PFSK-1 (cell line): ENCODE measurements around the gene CYP2W1.

Source experiments
- FOXP2 ChIP-seq: optimal IDR thresholded peaks from 2 replicates; pipeline ENCODE3; 2011; ENCODE audit warnings: borderline replicate concordance, control low read depth, inconsistent platforms; ENCODE audit not compliant: insufficient read depth; ENCODE audit errors: extremely low read length, extremely low read depth
- POLR2AphosphoS5 ChIP-seq: IDR thresholded peaks from 2 replicates; pipeline ENCODE4 v1.6.1; 2012; ENCODE audit warnings: low read depth, mild to moderate bottlenecking, control low read depth, low read length, moderate library complexity
- SIN3A ChIP-seq: IDR thresholded peaks from 2 replicates; pipeline ENCODE4 v1.6.1; 2012; ENCODE audit warnings: mild to moderate bottlenecking, low read length, moderate library complexity, borderline replicate concordance; ENCODE audit not compliant: insufficient read depth
- TAF1 ChIP-seq: IDR thresholded peaks from 2 replicates; pipeline ENCODE4 v1.6.1; 2012; ENCODE audit warnings: low read length, control low read depth, borderline replicate concordance; ENCODE audit not compliant: insufficient read depth
- TF ChIP-seq, protein P1 (sequence below), 2 experiments: IDR thresholded peaks; 2 replicates each; pipeline versions ENCODE4 v1.6.1 to v1.8.0; 2011 to 2012; ENCODE audit warnings: low read depth in 2 of 2, low read length in 2 of 2, control low read depth in 1 of 2, inconsistent platforms in 1 of 2, mild to moderate bottlenecking in 1 of 2, moderate library complexity in 1 of 2; ENCODE audit not compliant: insufficient read depth in 1 of 2

The CYP2W1 gene

DNA sequence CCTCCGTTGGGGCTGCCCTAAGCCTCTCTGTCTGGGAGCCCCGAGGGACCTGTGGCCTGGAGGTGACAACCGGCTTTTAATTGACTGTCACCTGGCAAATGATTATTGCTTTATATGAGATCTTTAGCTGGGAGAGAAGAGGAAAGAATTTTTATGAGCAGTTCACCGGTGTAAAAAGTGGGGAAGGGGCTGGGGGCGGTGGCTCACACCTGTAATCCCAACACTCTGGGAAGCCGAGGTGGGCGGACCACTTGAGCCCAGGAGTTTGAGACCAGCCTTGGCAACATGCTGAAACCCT, 5.0 kb upstream of the CYP2W1 start:
- TF ChIP-seq, protein P1, sequence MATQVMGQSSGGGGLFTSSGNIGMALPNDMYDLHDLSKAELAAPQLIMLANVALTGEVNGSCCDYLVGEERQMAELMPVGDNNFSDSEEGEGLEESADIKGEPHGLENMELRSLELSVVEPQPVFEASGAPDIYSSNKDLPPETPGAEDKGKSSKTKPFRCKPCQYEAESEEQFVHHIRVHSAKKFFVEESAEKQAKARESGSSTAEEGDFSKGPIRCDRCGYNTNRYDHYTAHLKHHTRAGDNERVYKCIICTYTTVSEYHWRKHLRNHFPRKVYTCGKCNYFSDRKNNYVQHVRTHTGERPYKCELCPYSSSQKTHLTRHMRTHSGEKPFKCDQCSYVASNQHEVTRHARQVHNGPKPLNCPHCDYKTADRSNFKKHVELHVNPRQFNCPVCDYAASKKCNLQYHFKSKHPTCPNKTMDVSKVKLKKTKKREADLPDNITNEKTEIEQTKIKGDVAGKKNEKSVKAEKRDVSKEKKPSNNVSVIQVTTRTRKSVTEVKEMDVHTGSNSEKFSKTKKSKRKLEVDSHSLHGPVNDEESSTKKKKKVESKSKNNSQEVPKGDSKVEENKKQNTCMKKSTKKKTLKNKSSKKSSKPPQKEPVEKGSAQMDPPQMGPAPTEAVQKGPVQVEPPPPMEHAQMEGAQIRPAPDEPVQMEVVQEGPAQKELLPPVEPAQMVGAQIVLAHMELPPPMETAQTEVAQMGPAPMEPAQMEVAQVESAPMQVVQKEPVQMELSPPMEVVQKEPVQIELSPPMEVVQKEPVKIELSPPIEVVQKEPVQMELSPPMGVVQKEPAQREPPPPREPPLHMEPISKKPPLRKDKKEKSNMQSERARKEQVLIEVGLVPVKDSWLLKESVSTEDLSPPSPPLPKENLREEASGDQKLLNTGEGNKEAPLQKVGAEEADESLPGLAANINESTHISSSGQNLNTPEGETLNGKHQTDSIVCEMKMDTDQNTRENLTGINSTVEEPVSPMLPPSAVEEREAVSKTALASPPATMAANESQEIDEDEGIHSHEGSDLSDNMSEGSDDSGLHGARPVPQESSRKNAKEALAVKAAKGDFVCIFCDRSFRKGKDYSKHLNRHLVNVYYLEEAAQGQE (IDR thresholded peaks at IDR 0.05; ENCODE audit: insufficient read depth in 1 of 2, low read depth in 2 of 2, low read length in 2 of 2): no peak

DNA sequence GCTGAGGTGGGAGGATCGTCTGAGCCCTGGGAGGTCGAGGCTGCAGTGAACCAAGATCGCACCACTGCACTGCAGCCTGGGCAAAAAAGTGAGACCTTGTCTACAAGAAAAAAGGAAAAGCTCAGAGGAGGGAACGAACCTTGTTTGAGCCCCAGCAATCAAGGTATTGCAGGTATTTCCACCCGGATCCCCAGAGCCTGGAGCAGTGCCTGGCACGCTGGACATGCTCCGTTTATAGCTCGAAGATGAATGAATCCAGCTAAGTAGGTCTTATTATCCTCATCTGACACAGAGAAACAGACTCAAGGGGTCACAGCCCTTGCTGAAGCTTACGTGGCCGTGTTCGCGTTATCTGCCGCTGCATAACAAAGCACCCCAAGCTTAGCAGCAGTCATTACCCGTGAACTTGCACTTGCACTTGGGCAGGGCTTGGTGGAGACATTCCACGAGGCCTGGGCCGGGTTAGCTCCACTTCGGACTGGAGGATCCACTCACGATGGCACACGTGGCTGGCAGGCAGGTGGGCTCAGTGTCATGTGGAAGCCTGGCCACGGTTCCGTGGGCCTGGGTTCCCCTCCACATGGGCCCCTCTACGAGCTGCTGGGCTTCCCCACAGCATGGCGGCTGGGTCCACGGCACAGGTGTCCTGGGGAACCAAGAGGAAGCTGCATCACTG, 4.4 kb upstream of the CYP2W1 start:
- TF ChIP-seq TAF1: no peak
- no peak for TF ChIP-seq FOXP2
- no peak for TF ChIP-seq SIN3A
- TF ChIP-seq POLR2AphosphoS5: no peak
- TF ChIP-seq, protein P1 (IDR thresholded peaks at IDR 0.05; ENCODE audit: insufficient read depth in 1 of 2, low read depth in 2 of 2, low read length in 2 of 2): no peak

GRCh38 chr7:979151-979550, 3.8 kb upstream of the CYP2W1 start:
- TF ChIP-seq SIN3A (no peak), FOXP2 (no peak), TAF1 (no peak), POLR2AphosphoS5 (no peak)
- TF ChIP-seq, protein P1 (IDR thresholded peaks at IDR 0.05; ENCODE audit: insufficient read depth in 1 of 2, low read depth in 2 of 2, low read length in 2 of 2): no peak

DNA sequence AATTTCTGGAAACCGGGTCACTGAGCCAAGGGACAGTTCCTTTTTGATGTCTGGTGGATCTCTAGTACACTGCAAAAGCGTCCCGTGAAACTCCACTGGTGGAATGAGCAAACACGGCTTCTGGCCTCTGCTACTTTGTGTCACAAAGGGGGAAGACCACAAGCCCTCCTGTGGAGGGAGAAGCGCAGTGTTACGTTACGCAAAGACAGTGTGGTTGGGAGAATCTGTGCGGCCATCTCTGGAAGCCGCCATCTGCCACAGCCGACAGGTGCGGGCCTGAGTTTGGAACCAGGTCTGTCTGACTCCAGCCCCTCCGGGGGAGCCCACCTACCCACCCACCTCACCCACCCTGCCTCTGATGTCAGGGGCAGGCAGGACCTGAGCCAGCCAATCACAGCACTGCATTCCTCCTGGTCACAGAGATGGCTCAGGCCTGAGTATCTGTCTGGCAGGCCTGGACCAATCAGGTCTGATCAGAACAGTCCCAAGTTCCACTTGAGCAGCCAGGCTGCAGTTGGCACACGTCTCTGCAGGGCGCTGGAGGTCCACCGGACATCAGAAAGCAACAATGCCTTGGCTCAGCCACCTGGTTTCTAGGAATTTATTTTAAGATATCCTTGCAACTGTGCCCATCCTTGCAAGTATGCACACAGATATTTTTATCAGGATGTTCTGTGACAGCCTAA, 3.0 kb upstream of the CYP2W1 start:
- no peak for TF ChIP-seq FOXP2
- TF ChIP-seq, protein P1 (IDR thresholded peaks at IDR 0.05; ENCODE audit: insufficient read depth in 1 of 2, low read depth in 2 of 2, low read length in 2 of 2): no peak
- no peak for TF ChIP-seq TAF1
- TF ChIP-seq POLR2AphosphoS5: no peak
- TF ChIP-seq SIN3A: no peak

- TF ChIP-seq POLR2AphosphoS5: no peak
- TF ChIP-seq FOXP2: no peak
- no peak for TF ChIP-seq SIN3A
- TF ChIP-seq, protein P1 (IDR thresholded peaks at IDR 0.05; ENCODE audit: insufficient read depth in 1 of 2, low read depth in 2 of 2, low read length in 2 of 2): no peak
- TF ChIP-seq TAF1: no peak
These were observed 1.0 kb upstream of the CYP2W1 start for GRCh38 chr7:981793-982510.
